K562 (cell line): Measurements from ENCODE around the gene ODAD2. TPM values are rescaled to one million over a fixed set of nuclear protein-coding genes. Genes with fewer than 3 reads are reported as not detected.

Experiments used
- ATAC-seq: fragments of 200-7000 bp; cut with Tn5 transposase; 3 replicates; pipeline ENCODE4 v1.9.1; 2020; ENCODE audit warnings: moderate library complexity
- Bru-seq: library from RNA; stranded (reverse); fragments of 400-500 nt; gene quantifications from one replicate; lab custom pipeline; 2021; lab: Mats Ljungman, UMichigan
- BruChase-seq, 2 experiments: library from RNA; stranded (reverse); fragments of 400-500 nt; gene quantifications; one replicate each; lab custom pipeline; 2021; lab: Mats Ljungman, UMichigan
- BruUV-seq: library from RNA; stranded (reverse); fragments of 400-500 nt; replicated peaks from 2 replicates; lab custom pipeline; 2021; lab: Mats Ljungman, UMichigan
- CTCF ChIA-PET: fragments of 300-600 bp; formaldehyde crosslinking; extraction: SDS; loops from one replicate; lab custom pipeline; 2021; ENCODE audit warnings: low intra/inter-chr PET ratio; lab: Yijun Ruan, JAX
- POLR2A ChIA-PET: fragments of 300-600, 350-650 bp; sonication (Branson Sonifier 250); formaldehyde crosslinking; extraction: SDS; loops from one replicate; lab custom pipeline; 2021; ENCODE audit warnings: antibody characterized with exemption, inconsistent platforms; lab: Yijun Ruan, JAX
- DNase-seq, 4 experiments: peaks; one replicate each; pipeline versions ENCODE4 v3.0.0 to v3.0.0-alpha.2; 2011 to 2018; ENCODE audit warnings: low spot score in 3 of 4, mixed read lengths in 3 of 4; ENCODE audit errors: extremely low read depth in 1 of 4
- FAIRE-seq: peaks from 2 replicates; lab custom pipeline; 2011; peaks lifted over from hg19 to GRCh38; lab: Jason Lieb, UNC
- H2AFZ ChIP-seq: 2 replicates; pipeline ENCODE4 v1.6.0; 2011; ENCODE audit warnings: low read depth, low read length, control low read depth, inconsistent platforms
- H3K27ac ChIP-seq: fragments of 200-600 bp; 3 replicates; pipeline ENCODE4 v1.8.0; 2011; ENCODE audit warnings: low read depth, mild to moderate bottlenecking, control low read depth, inconsistent platforms, low read length, moderate library complexity, mixed read lengths; ENCODE audit errors: extremely low read depth
- H3K27me3 ChIP-seq, 2 experiments: fragments of 300-600 bp in 1 of 2; 2 replicates in 1 of 2; 3 replicates in 1 of 2; pipeline versions ENCODE4 v1.6.0 to v1.8.0; 2011; ENCODE audit warnings: inconsistent platforms in 2 of 2, low read length in 2 of 2, mild to moderate bottlenecking in 1 of 2, mixed read lengths in 1 of 2, moderate library complexity in 1 of 2; ENCODE audit not compliant: control insufficient read depth in 2 of 2, insufficient read depth in 2 of 2
- H3K36me3 ChIP-seq: fragments of 300-600 bp; 3 replicates; pipeline ENCODE4 v1.8.0; 2011; ENCODE audit warnings: mild to moderate bottlenecking, low read length, inconsistent platforms; ENCODE audit not compliant: control insufficient read depth, insufficient read depth
- H3K4me1 ChIP-seq, 2 experiments: fragments of 200-600 bp in 1 of 2; replicated peaks in 1 of 2; 2 replicates in 1 of 2; 3 replicates in 1 of 2; pipeline versions ENCODE4 v1.5.1 to v1.8.0; 2011; ENCODE audit warnings: inconsistent platforms in 2 of 2, low read length in 2 of 2, mild to moderate bottlenecking in 1 of 2, mixed read lengths in 1 of 2, moderate library complexity in 1 of 2; ENCODE audit not compliant: control insufficient read depth in 2 of 2, insufficient read depth in 2 of 2
- H3K4me2 ChIP-seq: 2 replicates; pipeline ENCODE4 v1.6.1; 2011; ENCODE audit warnings: low read length, control low read depth, inconsistent platforms, mixed read lengths; ENCODE audit not compliant: insufficient read depth
- H3K4me3 ChIP-seq: fragments of 200-600 bp; sonication (generic), shearing (Covaris generic); 2 replicates; pipeline ENCODE4 v1.5.1; 2016; ENCODE audit warnings: control low read depth, inconsistent platforms
- H3K79me2 ChIP-seq: fragments of 200-600 bp; 3 replicates; pipeline ENCODE4 v1.8.0; 2011; ENCODE audit warnings: low read length, inconsistent platforms; ENCODE audit not compliant: control insufficient read depth, insufficient read depth
- H3K9ac ChIP-seq, 2 experiments: 2 replicates each; pipeline versions ENCODE4 v1.6.0 to v1.6.1; 2011; ENCODE audit warnings: low read depth in 2 of 2, low read length in 2 of 2, control low read depth in 1 of 2, inconsistent platforms in 1 of 2, mild to moderate bottlenecking in 1 of 2, mixed read lengths in 1 of 2; ENCODE audit not compliant: insufficient read depth in 1 of 2
- H3K9me1 ChIP-seq: one replicate; pipeline ENCODE4 v1.6.0; 2011; ENCODE audit warnings: inconsistent platforms, mild to moderate bottlenecking, low read length, moderate library complexity; ENCODE audit not compliant: control insufficient read depth, insufficient read depth
- H3K9me3 ChIP-seq: replicated peaks from 2 replicates; pipeline ENCODE4 v1.5.1; 2011; ENCODE audit warnings: low read depth, low read length, inconsistent platforms; ENCODE audit not compliant: control insufficient read depth, insufficient read depth
- H4K20me1 ChIP-seq: replicated peaks from 2 replicates; pipeline ENCODE4 v1.6.1; 2011; ENCODE audit warnings: low read length, inconsistent platforms, mixed read lengths; ENCODE audit not compliant: control insufficient read depth, insufficient read depth
- ERF ChIP-seq: fragments of 450-650 bp; formaldehyde crosslinking; IDR thresholded peaks from 2 replicates; pipeline ENCODE4 v1.4.0; 2020; ENCODE audit warnings: mild to moderate bottlenecking, mixed read lengths
- FIP1L1 ChIP-seq: fragments of 200-400 bp; formaldehyde crosslinking; IDR thresholded peaks from 2 replicates; pipeline ENCODE4 v1.6.1; 2018; ENCODE audit warnings: mild to moderate bottlenecking, low read depth, low read length; ENCODE audit not compliant: poor library complexity, severe bottlenecking
- ZNF695 ChIP-seq: fragments of 450-650 bp; formaldehyde crosslinking; IDR thresholded peaks from 2 replicates; pipeline ENCODE4 v1.4.0; 2020; ENCODE audit warnings: mild to moderate bottlenecking, moderate library complexity
- WGBS: fragments of 100-300 bp; shearing (Covaris generic); methylation state at CpG from one replicate; pipeline ENCODE4 v1.1.6; 2016; ENCODE audit warnings: low coverage, mixed read lengths; ENCODE audit not compliant: insufficient coverage; ENCODE audit errors: missing lambda C conversion rate; 5-methylcytosine and 5-hydroxymethylcytosine counted together
- in situ Hi-C: fragments of 300-500 bp; cut with MboI; formaldehyde crosslinking; loops from 4 replicates; pipeline ENCODE4 v1.15.0; 2018; ENCODE audit warnings: inconsistent platforms, mixed read lengths
- intact Hi-C: fragments of 100-400 bp; cut with micrococcal nuclease; formaldehyde crosslinking; loops from 2 replicates; pipeline ENCODE4 v1.14.2; 2022
- long read RNA-seq, 3 experiments: library from polyadenylated mRNA in 2 of 3; library from RNA in 1 of 3; unstranded in 2 of 3; stranded (forward) in 1 of 3; transcript quantifications; one replicate each; pipeline ENCODE4 v2.0.0, GENCODE V29; 2019 to 2022
- polyA minus RNA-seq, 3 experiments: library from RNA; depleted of rRNA, polyadenylated mRNA; stranded (reverse); fragments of >200 nt; gene quantifications; 2 replicates each; pipeline ENCODE4 v1.2.3, GENCODE V29; 2011
- polyA plus RNA-seq, 8 experiments: library from polyadenylated mRNA; depleted of rRNA in 4 of 8; stranded (reverse) in 5 of 8; unstranded in 3 of 8; fragments of >200 nt; fragmentation: Nextera tagmentation in 2 of 8; fragmentation: Illumina TruSeq in 1 of 8; extraction: Ambion mirVana in 2 of 8; extraction: Trizol in 1 of 8; gene quantifications; 2 replicates each; pipeline versions ENCODE4 v1.2.1 to v1.2.3, GENCODE V29; 2011 to 2014; ENCODE audit warnings: inconsistent platforms in 1 of 8, missing spikeins in 1 of 8
- total RNA-seq, 7 experiments: library from RNA; depleted of rRNA in 6 of 7; stranded (reverse); fragments of >200 nt in 6 of 7; fragmentation: Illumina TruSeq in 2 of 7; extraction: Trizol in 2 of 7; gene quantifications; 2 replicates each; pipeline versions ENCODE4 v1.2.1 to v1.2.3, GENCODE V29; 2011 to 2021; ENCODE audit warnings: low replicate concordance in 1 of 7

Gene ODAD2, protein sequence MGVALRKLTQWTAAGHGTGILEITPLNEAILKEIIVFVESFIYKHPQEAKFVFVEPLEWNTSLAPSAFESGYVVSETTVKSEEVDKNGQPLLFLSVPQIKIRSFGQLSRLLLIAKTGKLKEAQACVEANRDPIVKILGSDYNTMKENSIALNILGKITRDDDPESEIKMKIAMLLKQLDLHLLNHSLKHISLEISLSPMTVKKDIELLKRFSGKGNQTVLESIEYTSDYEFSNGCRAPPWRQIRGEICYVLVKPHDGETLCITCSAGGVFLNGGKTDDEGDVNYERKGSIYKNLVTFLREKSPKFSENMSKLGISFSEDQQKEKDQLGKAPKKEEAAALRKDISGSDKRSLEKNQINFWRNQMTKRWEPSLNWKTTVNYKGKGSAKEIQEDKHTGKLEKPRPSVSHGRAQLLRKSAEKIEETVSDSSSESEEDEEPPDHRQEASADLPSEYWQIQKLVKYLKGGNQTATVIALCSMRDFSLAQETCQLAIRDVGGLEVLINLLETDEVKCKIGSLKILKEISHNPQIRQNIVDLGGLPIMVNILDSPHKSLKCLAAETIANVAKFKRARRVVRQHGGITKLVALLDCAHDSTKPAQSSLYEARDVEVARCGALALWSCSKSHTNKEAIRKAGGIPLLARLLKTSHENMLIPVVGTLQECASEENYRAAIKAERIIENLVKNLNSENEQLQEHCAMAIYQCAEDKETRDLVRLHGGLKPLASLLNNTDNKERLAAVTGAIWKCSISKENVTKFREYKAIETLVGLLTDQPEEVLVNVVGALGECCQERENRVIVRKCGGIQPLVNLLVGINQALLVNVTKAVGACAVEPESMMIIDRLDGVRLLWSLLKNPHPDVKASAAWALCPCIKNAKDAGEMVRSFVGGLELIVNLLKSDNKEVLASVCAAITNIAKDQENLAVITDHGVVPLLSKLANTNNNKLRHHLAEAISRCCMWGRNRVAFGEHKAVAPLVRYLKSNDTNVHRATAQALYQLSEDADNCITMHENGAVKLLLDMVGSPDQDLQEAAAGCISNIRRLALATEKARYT
- not detected in 2 replicates for total RNA-seq (2011; cell fraction: chromatin; rRNA removed; ENCODE audit: low replicate concordance)
- total RNA-seq (2011; cell fraction: nucleolus; rRNA removed): not detected in 2 replicates
- total RNA-seq (2011; cell fraction: nucleoplasm; rRNA removed): not detected in 2 replicates
- not detected in 2 replicates for total RNA-seq (2014; rRNA removed)
- total RNA-seq (2014; rRNA removed; fragmentation: Illumina TruSeq; extraction: Trizol): not detected in 2 replicates
- total RNA-seq (2015; rRNA removed; fragmentation: Illumina TruSeq; extraction: Trizol): not detected in 2 replicates
- total RNA-seq (2021): not detected in 2 replicates
- polyA plus RNA-seq (2011; rRNA removed): not detected in 2 replicates
- not detected in 2 replicates for polyA plus RNA-seq (2011; cell fraction: cytosol; rRNA removed)
- not detected in 2 replicates for polyA plus RNA-seq (2011; cell fraction: nucleus; rRNA removed)
- not detected in 2 replicates for polyA plus RNA-seq (2012)
- polyA plus RNA-seq (2014; fragmentation: Illumina TruSeq; extraction: Trizol): not detected in 2 replicates
- not detected for polyA plus RNA-seq (2014; fragmentation: Nextera tagmentation; extraction: Ambion mirVana)
- polyA plus RNA-seq (2014; rRNA removed): not detected in 2 replicates
- polyA minus RNA-seq (2011; rRNA and poly(A)+ RNA removed): not detected in 2 replicates
- not detected in 2 replicates for polyA minus RNA-seq (2011; cell fraction: cytosol; rRNA and poly(A)+ RNA removed)
- polyA minus RNA-seq (2011; cell fraction: nucleus; rRNA and poly(A)+ RNA removed): not detected in 2 replicates
- Bru-seq, nascent RNA: percentile 4 among the genes with signal in this experiment
- percentile 6 among the genes with signal in this experiment for BruChase-seq, experiment 1, labeled RNA remaining after a 2-hour chase
- percentile 7 among the genes with signal in this experiment for BruChase-seq, experiment 2, labeled RNA remaining after a 6-hour chase
- long read RNA-seq, experiment 1: 0 reads
- long read RNA-seq, experiment 2: 0 reads
- long read RNA-seq, experiment 3: 0 reads

DNA sequence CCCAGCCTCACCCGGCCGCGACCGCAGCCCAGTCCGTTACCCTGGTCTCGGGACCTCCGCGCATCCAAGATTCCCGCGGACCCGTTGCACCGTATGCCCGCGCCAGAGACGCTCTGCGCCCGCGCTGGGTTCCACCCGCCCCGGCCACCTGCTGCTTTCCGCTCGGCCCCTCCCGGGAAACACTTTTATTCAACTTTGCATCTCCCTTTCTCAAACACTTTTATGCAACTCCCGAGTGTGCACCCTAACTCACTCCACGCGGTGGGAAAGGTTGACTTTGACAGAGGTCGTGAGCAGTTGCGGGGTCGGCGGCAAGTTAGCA is at the start of gene ODAD2:
Gene ODAD2 (minus strand): TSS at position 126 of the 322 bp plus-strand sequence. CDS start 3,937 bp downstream, outside the sequence.
- H3K9me1 ChIP-seq: no peaks in the 10 kb centered on the region
- in situ Hi-C loops: no loop called here
- BruUV-seq: no TSS peak
- FAIRE-seq: no peak
- no peak within 1 kb of the TSS for H3K9ac ChIP-seq
- ChIA-PET CTCF (no interaction called here), POLR2A (no interaction called here)
- H3K36me3 ChIP-seq: no peaks in the 10 kb centered on the region
- intact Hi-C loops: no loop called here
- TF ChIP-seq ERF (CRISPR knock-in tag) (no peak), FIP1L1 (no peak), ZNF695 (CRISPR knock-in tag) (no peak)
- peaks cover 6 to 19% of the 10 kb centered on the region in 2 experiments; a peak in 4 of 5 replicates for H3K27me3 ChIP-seq
- no peak within 1 kb of the TSS for H3K27ac ChIP-seq
- H3K9me3 ChIP-seq: no peaks in the 10 kb centered on the region
- no peaks in the 10 kb centered on the region for H3K79me2 ChIP-seq
- H4K20me1 ChIP-seq: no peaks in the 10 kb centered on the region
- no peak within 1 kb of the TSS for H3K4me3 ChIP-seq
- no peak within 1 kb of the TSS for H2AFZ ChIP-seq
- WGBS: 4% methylated on average over 22 of the region's 30 CpGs
- no peak for DNase-seq
- peaks cover 0 to 9% of the 10 kb centered on the region in 2 experiments; a peak in 2 of 5 replicates for H3K4me1 ChIP-seq
- ATAC-seq: no peak
- no peak within 1 kb of the TSS for H3K4me2 ChIP-seq
